Caco-2 (cell line): Measurements from ENCODE around the gene CHMP4A. TPM values are rescaled to one million over a fixed set of nuclear protein-coding genes. Genes with fewer than 3 reads are reported as not detected.
"Not testable (repeated sequence)": the region's sequence is repeated elsewhere in the genome, so short reads cannot be mapped to it uniquely, and the experiment has no call there.

ENCODE experiments used
- BruUV-seq: library from RNA; stranded (reverse); fragments of 400-500 nt; replicated peaks from 2 replicates; lab custom pipeline; 2021; lab: Mats Ljungman, UMichigan
- CTCF ChIA-PET: fragments of 300-600 bp; sonication (Branson Sonifier 250); formaldehyde crosslinking; loops from one replicate; lab custom pipeline; 2022; ENCODE audit warnings: antibody characterized with exemption; lab: Charles Lee
- POLR2A ChIA-PET: fragments of 300-600 bp; sonication (Branson Sonifier 250); formaldehyde crosslinking; loops from one replicate; lab custom pipeline; 2022; ENCODE audit warnings: antibody characterized with exemption; lab: Charles Lee
- DNase-seq, 2 experiments: peaks; one replicate each; pipeline versions ENCODE4 v3.0.0 to v3.0.0-alpha.2; 2020 to 2022
- H3K27me3 ChIP-seq: replicated peaks from 2 replicates; pipeline ENCODE4 v1.6.0; 2011; ENCODE audit warnings: low read length; ENCODE audit not compliant: control insufficient read depth, insufficient read depth
- H3K36me3 ChIP-seq: 2 replicates; pipeline ENCODE4 v1.5.1; 2011; ENCODE audit warnings: low read length; ENCODE audit not compliant: control insufficient read depth, insufficient read depth
- H3K4me1 ChIP-seq: fragments of 250-450 bp; sonication (Bioruptor Pico); 2 replicates; pipeline ENCODE4 v1.5.1; 2020; ENCODE audit warnings: mild to moderate bottlenecking
- H3K4me3 ChIP-seq: 2 replicates; pipeline ENCODE4 v1.5.1; 2011; ENCODE audit warnings: low read depth, mild to moderate bottlenecking, control low read depth, low read length
- H3K9me3 ChIP-seq: fragments of 250-450 bp; sonication (Bioruptor Pico); 2 replicates; pipeline ENCODE4 v1.5.1; 2020; ENCODE audit warnings: mild to moderate bottlenecking, moderate library complexity
- H3K27ac Mint-ChIP-seq: one replicate; pipeline ENCODE4 v1.8.0; 2022; ENCODE audit warnings: mixed read lengths; ENCODE audit not compliant: unreplicated experiment
- H3K27me3 Mint-ChIP-seq: one replicate; pipeline ENCODE4 v1.8.0; 2022; ENCODE audit warnings: mixed read lengths; ENCODE audit not compliant: insufficient read depth, unreplicated experiment
- H3K36me3 Mint-ChIP-seq: one replicate; pipeline ENCODE4 v1.8.0; 2022; ENCODE audit warnings: mild to moderate bottlenecking, mixed read lengths; ENCODE audit not compliant: insufficient read depth, unreplicated experiment
- H3K4me1 Mint-ChIP-seq: one replicate; pipeline ENCODE4 v1.8.0; 2022; ENCODE audit warnings: low read depth, mixed read lengths; ENCODE audit not compliant: unreplicated experiment
- H3K4me3 Mint-ChIP-seq: one replicate; pipeline ENCODE4 v1.8.0; 2022; ENCODE audit warnings: mild to moderate bottlenecking, moderate library complexity, mixed read lengths; ENCODE audit not compliant: unreplicated experiment
- H3K9me3 Mint-ChIP-seq: one replicate; pipeline ENCODE4 v1.8.0; 2022; ENCODE audit warnings: mixed read lengths; ENCODE audit not compliant: unreplicated experiment
- intact Hi-C: fragments of 100-400 bp; cut with micrococcal nuclease; formaldehyde crosslinking; loops from one replicate; pipeline ENCODE4 v1.10.0; 2022; ENCODE audit not compliant: unreplicated experiment
- total RNA-seq: library from RNA; stranded (reverse); gene quantifications from 2 replicates; pipeline ENCODE4 v1.2.3, GENCODE V29; 2022
- TF ChIP-seq, protein P1 (sequence below), 2 experiments: fragments of 200-600 bp in 1 of 2; IDR thresholded peaks; 1 replicate in 1 of 2; 2 replicates in 1 of 2; pipeline versions ENCODE4 v1.5.1 to v1.8.0; 2011 to 2022; ENCODE audit warnings: antibody characterized with exemption in 1 of 2, control low read depth in 1 of 2, inconsistent platforms in 1 of 2, low read depth in 1 of 2, low read length in 1 of 2, mild to moderate bottlenecking in 1 of 2, moderate library complexity in 1 of 2; ENCODE audit not compliant: insufficient read depth in 1 of 2, severe bottlenecking in 1 of 2, unreplicated experiment in 1 of 2

CHMP4A gene
- total RNA-seq, 1 experiment from 2014 or later = 57.7 TPM

- intact Hi-C loops, DNase-seq, H3K27ac Mint-ChIP-seq, BruUV-seq, H3K27me3 ChIP-seq, CTCF ChIA-PET, H3K36me3 ChIP-seq, POLR2A ChIA-PET, H3K4me3 Mint-ChIP-seq, H3K27me3 Mint-ChIP-seq, H3K4me1 ChIP-seq, H3K9me3 ChIP-seq, H3K4me3 ChIP-seq: not testable (repeated sequence)
- Mint-ChIP-seq H3K9me3 (peaks cover 21% of the 10 kb centered on the region), H3K4me1 (peaks cover 11% of the 10 kb centered on the region), H3K36me3 (peaks cover 62% of the 10 kb centered on the region)
Observed at GRCh38 chr14:24202538-24202937, 10.8 kb downstream of the CHMP4A start.

DNA sequence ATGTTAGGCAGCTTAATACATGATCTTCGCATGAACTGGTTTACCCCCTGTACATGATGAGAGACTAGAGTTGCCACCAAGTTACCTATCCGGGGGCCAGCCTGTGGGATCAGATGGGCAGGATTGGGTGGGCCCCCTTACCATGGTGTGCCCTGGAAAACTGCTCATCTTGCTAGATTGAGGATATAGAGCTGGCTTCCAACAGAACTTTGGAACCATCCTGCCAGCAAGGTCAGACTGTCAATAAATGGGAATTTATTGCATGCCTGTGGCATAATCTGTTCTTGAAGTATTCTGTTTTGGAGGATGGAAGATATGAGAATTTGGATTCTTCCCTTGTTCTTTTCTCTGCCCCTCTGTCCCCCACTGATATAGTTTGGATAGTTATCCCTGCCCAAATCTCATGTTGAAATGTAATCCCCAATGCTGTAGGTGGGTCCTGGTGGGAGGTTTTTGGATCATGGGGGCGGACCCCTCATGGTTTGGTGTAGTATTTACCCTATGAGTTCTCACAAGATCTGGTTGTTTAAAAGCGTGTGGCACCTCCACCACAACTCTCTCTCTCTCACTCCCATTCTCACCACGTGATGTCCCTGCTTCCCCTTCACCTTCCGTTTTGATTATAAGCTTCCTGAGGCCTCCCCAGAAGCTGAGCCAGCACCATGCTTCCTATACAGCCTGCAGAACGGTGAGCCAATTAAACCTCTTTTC lies 14.3 kb downstream of the CHMP4A start:
- no TSS peak for BruUV-seq
- H3K4me1 ChIP-seq = 0 out of 2 replicates have a peak, but pooled peaks cover 9% of the 10 kb centered on the region
- ChIA-PET CTCF (no interaction called here), POLR2A (no interaction called here)
- Mint-ChIP-seq H3K27ac (no peak overlapping the region), H3K9me3 (peaks cover 21% of the 10 kb centered on the region), H3K36me3 (peaks cover 65% of the 10 kb centered on the region), H3K4me3 (no peak overlapping the region), H3K27me3 (no peaks in the 10 kb centered on the region), H3K4me1 (peaks cover 11% of the 10 kb centered on the region)
- no peaks in the 10 kb centered on the region for H3K36me3 ChIP-seq
- H3K9me3 ChIP-seq = peaks cover 6% of the 10 kb centered on the region
- no peak overlapping the region for H3K4me3 ChIP-seq
- no peaks in the 10 kb centered on the region for H3K27me3 ChIP-seq
- intact Hi-C loops = no loop called here
- no peak for DNase-seq
- TF ChIP-seq, protein P1, sequence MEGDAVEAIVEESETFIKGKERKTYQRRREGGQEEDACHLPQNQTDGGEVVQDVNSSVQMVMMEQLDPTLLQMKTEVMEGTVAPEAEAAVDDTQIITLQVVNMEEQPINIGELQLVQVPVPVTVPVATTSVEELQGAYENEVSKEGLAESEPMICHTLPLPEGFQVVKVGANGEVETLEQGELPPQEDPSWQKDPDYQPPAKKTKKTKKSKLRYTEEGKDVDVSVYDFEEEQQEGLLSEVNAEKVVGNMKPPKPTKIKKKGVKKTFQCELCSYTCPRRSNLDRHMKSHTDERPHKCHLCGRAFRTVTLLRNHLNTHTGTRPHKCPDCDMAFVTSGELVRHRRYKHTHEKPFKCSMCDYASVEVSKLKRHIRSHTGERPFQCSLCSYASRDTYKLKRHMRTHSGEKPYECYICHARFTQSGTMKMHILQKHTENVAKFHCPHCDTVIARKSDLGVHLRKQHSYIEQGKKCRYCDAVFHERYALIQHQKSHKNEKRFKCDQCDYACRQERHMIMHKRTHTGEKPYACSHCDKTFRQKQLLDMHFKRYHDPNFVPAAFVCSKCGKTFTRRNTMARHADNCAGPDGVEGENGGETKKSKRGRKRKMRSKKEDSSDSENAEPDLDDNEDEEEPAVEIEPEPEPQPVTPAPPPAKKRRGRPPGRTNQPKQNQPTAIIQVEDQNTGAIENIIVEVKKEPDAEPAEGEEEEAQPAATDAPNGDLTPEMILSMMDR (IDR thresholded peaks at IDR 0.05; ENCODE audit: insufficient read depth in 1 of 2, low read depth in 1 of 2, low read length in 1 of 2, severe bottlenecking in 1 of 2, unreplicated experiment in 1 of 2) = no peak

GRCh38 chr14:24197056-24197450 lies 16.2 kb downstream of the CHMP4A start:
- Mint-ChIP-seq H3K27ac (peak overlapping the region; percentile 88), H3K9me3 (peaks cover 10% of the 10 kb centered on the region), H3K4me1 (peaks cover 11% of the 10 kb centered on the region), H3K36me3 (peaks cover 57% of the 10 kb centered on the region), H3K27me3 (no peaks in the 10 kb centered on the region), H3K4me3 (peak overlapping the region; percentile 84)
- Histone ChIP-seq H3K36me3 (no peaks in the 10 kb centered on the region), H3K27me3 (no peaks in the 10 kb centered on the region), H3K9me3 (no peaks in the 10 kb centered on the region; the same call in 1 of the 2 replicates), H3K4me3 (no peak overlapping the region), H3K4me1 (0 out of 2 replicates have a peak, but pooled peaks cover 9% of the 10 kb centered on the region)
- ChIA-PET POLR2A (interaction anchor here (1.4 to 2.2 kb wide), 2 partner anchors 16 to 74 kb away, joined by 3 to 28 read pairs; partner anchors contain the start of genes CHMP4A and RABGGTA), CTCF (no interaction called here)
- intact Hi-C loops = no loop called here
- TF ChIP-seq, protein P1 (IDR thresholded peaks at IDR 0.05; ENCODE audit: insufficient read depth in 1 of 2, low read depth in 1 of 2, low read length in 1 of 2, severe bottlenecking in 1 of 2, unreplicated experiment in 1 of 2) = no peak
- no TSS peak for BruUV-seq
- no peak for DNase-seq
